K562 (cell line): ENCODE measurements around the gene IP6K1. TPM values are rescaled to one million over a fixed set of nuclear protein-coding genes. Genes with fewer than 3 reads are reported as not detected.

ENCODE experiments used
- ATAC-seq: fragments of 200-7000 bp; cut with Tn5 transposase; 3 replicates; pipeline ENCODE4 v1.9.1; 2020; ENCODE audit warnings: moderate library complexity
- BruUV-seq: library from RNA; stranded (reverse); fragments of 400-500 nt; replicated peaks from 2 replicates; lab custom pipeline; 2021; lab: Mats Ljungman, UMichigan
- CTCF ChIA-PET: fragments of 300-600 bp; formaldehyde crosslinking; extraction: SDS; loops from one replicate; lab custom pipeline; 2021; ENCODE audit warnings: low intra/inter-chr PET ratio; lab: Yijun Ruan, JAX
- POLR2A ChIA-PET: fragments of 300-600, 350-650 bp; sonication (Branson Sonifier 250); formaldehyde crosslinking; extraction: SDS; loops from one replicate; lab custom pipeline; 2021; ENCODE audit warnings: antibody characterized with exemption, inconsistent platforms; lab: Yijun Ruan, JAX
- DNase-seq, 4 experiments: peaks; one replicate each; pipeline versions ENCODE4 v3.0.0 to v3.0.0-alpha.2; 2011 to 2018; ENCODE audit warnings: low spot score in 3 of 4, mixed read lengths in 3 of 4; ENCODE audit errors: extremely low read depth in 1 of 4
- FAIRE-seq: peaks from 2 replicates; lab custom pipeline; 2011; peaks lifted over from hg19 to GRCh38; lab: Jason Lieb, UNC
- H2AFZ ChIP-seq: 2 replicates; pipeline ENCODE4 v1.6.0; 2011; ENCODE audit warnings: low read depth, low read length, control low read depth, inconsistent platforms
- H3K27ac ChIP-seq: fragments of 200-600 bp; 3 replicates; pipeline ENCODE4 v1.8.0; 2011; ENCODE audit warnings: low read depth, mild to moderate bottlenecking, control low read depth, inconsistent platforms, low read length, moderate library complexity, mixed read lengths; ENCODE audit errors: extremely low read depth
- H3K27me3 ChIP-seq, 2 experiments: fragments of 300-600 bp in 1 of 2; 2 replicates in 1 of 2; 3 replicates in 1 of 2; pipeline versions ENCODE4 v1.6.0 to v1.8.0; 2011; ENCODE audit warnings: inconsistent platforms in 2 of 2, low read length in 2 of 2, mild to moderate bottlenecking in 1 of 2, mixed read lengths in 1 of 2, moderate library complexity in 1 of 2; ENCODE audit not compliant: control insufficient read depth in 2 of 2, insufficient read depth in 2 of 2
- H3K36me3 ChIP-seq: fragments of 300-600 bp; 3 replicates; pipeline ENCODE4 v1.8.0; 2011; ENCODE audit warnings: mild to moderate bottlenecking, low read length, inconsistent platforms; ENCODE audit not compliant: control insufficient read depth, insufficient read depth
- H3K4me1 ChIP-seq, 2 experiments: fragments of 200-600 bp in 1 of 2; replicated peaks in 1 of 2; 2 replicates in 1 of 2; 3 replicates in 1 of 2; pipeline versions ENCODE4 v1.5.1 to v1.8.0; 2011; ENCODE audit warnings: inconsistent platforms in 2 of 2, low read length in 2 of 2, mild to moderate bottlenecking in 1 of 2, mixed read lengths in 1 of 2, moderate library complexity in 1 of 2; ENCODE audit not compliant: control insufficient read depth in 2 of 2, insufficient read depth in 2 of 2
- H3K4me2 ChIP-seq: 2 replicates; pipeline ENCODE4 v1.6.1; 2011; ENCODE audit warnings: low read length, control low read depth, inconsistent platforms, mixed read lengths; ENCODE audit not compliant: insufficient read depth
- H3K4me3 ChIP-seq: fragments of 200-600 bp; sonication (generic), shearing (Covaris generic); 2 replicates; pipeline ENCODE4 v1.5.1; 2016; ENCODE audit warnings: control low read depth, inconsistent platforms
- H3K79me2 ChIP-seq: fragments of 200-600 bp; 3 replicates; pipeline ENCODE4 v1.8.0; 2011; ENCODE audit warnings: low read length, inconsistent platforms; ENCODE audit not compliant: control insufficient read depth, insufficient read depth
- H3K9ac ChIP-seq, 2 experiments: 2 replicates each; pipeline versions ENCODE4 v1.6.0 to v1.6.1; 2011; ENCODE audit warnings: low read depth in 2 of 2, low read length in 2 of 2, control low read depth in 1 of 2, inconsistent platforms in 1 of 2, mild to moderate bottlenecking in 1 of 2, mixed read lengths in 1 of 2; ENCODE audit not compliant: insufficient read depth in 1 of 2
- H3K9me1 ChIP-seq: one replicate; pipeline ENCODE4 v1.6.0; 2011; ENCODE audit warnings: inconsistent platforms, mild to moderate bottlenecking, low read length, moderate library complexity; ENCODE audit not compliant: control insufficient read depth, insufficient read depth
- H3K9me3 ChIP-seq: replicated peaks from 2 replicates; pipeline ENCODE4 v1.5.1; 2011; ENCODE audit warnings: low read depth, low read length, inconsistent platforms; ENCODE audit not compliant: control insufficient read depth, insufficient read depth
- H4K20me1 ChIP-seq: replicated peaks from 2 replicates; pipeline ENCODE4 v1.6.1; 2011; ENCODE audit warnings: low read length, inconsistent platforms, mixed read lengths; ENCODE audit not compliant: control insufficient read depth, insufficient read depth
- ARID3A ChIP-seq: IDR thresholded peaks from 2 replicates; pipeline ENCODE4 v1.6.1; 2012; ENCODE audit warnings: low read depth, low read length, improper control_type of control experiment, borderline replicate concordance
- MAFF ChIP-seq: IDR thresholded peaks from 2 replicates; pipeline ENCODE4 v1.6.1; 2012; ENCODE audit warnings: low read length, improper control_type of control experiment
- POLR2G ChIP-seq: fragments of 200-400 bp; formaldehyde crosslinking; IDR thresholded peaks from 2 replicates; pipeline ENCODE4 v1.6.1; 2017; ENCODE audit warnings: low read depth, mild to moderate bottlenecking, antibody characterized with exemption, low read length, moderate library complexity
- YY1 ChIP-seq, 3 experiments: IDR thresholded peaks; 2 replicates each; pipeline ENCODE4 v1.6.1; 2011; ENCODE audit warnings: low read length in 2 of 3, mild to moderate bottlenecking in 2 of 3, moderate library complexity in 2 of 3, borderline replicate concordance in 1 of 3, control low read depth in 1 of 3, low read depth in 1 of 3; ENCODE audit not compliant: insufficient read depth in 3 of 3, insufficient replicate concordance in 2 of 3, control insufficient read depth in 1 of 3, insufficient read length in 1 of 3; ENCODE audit errors: extremely low read depth in 1 of 3
- ZNF644 ChIP-seq: fragments of 200-800 bp; sonication (Bioruptor generic); IDR thresholded peaks from 2 replicates; pipeline ENCODE4 v1.6.1; 2016; ENCODE audit warnings: low read depth, missing genetic modification characterization, missing compliant biosample characterization
- WGBS: fragments of 100-300 bp; shearing (Covaris generic); methylation state at CpG from one replicate; pipeline ENCODE4 v1.1.6; 2016; ENCODE audit warnings: low coverage, mixed read lengths; ENCODE audit not compliant: insufficient coverage; ENCODE audit errors: missing lambda C conversion rate; 5-methylcytosine and 5-hydroxymethylcytosine counted together
- in situ Hi-C: fragments of 300-500 bp; cut with MboI; formaldehyde crosslinking; loops from 4 replicates; pipeline ENCODE4 v1.15.0; 2018; ENCODE audit warnings: inconsistent platforms, mixed read lengths
- intact Hi-C: fragments of 100-400 bp; cut with micrococcal nuclease; formaldehyde crosslinking; loops from 2 replicates; pipeline ENCODE4 v1.14.2; 2022
- polyA plus RNA-seq, 8 experiments: library from polyadenylated mRNA; depleted of rRNA in 4 of 8; stranded (reverse) in 5 of 8; unstranded in 3 of 8; fragments of >200 nt; fragmentation: Nextera tagmentation in 2 of 8; fragmentation: Illumina TruSeq in 1 of 8; extraction: Ambion mirVana in 2 of 8; extraction: Trizol in 1 of 8; gene quantifications; 2 replicates each; pipeline versions ENCODE4 v1.2.1 to v1.2.3, GENCODE V29; 2011 to 2014; ENCODE audit warnings: inconsistent platforms in 1 of 8, missing spikeins in 1 of 8
- total RNA-seq, 7 experiments: library from RNA; depleted of rRNA in 6 of 7; stranded (reverse); fragments of >200 nt in 6 of 7; fragmentation: Illumina TruSeq in 2 of 7; extraction: Trizol in 2 of 7; gene quantifications; 2 replicates each; pipeline versions ENCODE4 v1.2.1 to v1.2.3, GENCODE V29; 2011 to 2021; ENCODE audit warnings: low replicate concordance in 1 of 7
- TF ChIP-seq, protein P1 (sequence below): sonication (generic); formaldehyde crosslinking; IDR thresholded peaks from 2 replicates; pipeline ENCODE4 v1.8.1; 2023; ENCODE audit warnings: mild to moderate bottlenecking, missing genetic modification reagents

The IP6K1 gene
- total and polyA plus RNA-seq, 9 of the 15 experiments (the other 6 are each of a cell fraction or from before 2014, with no cell fraction given) = 0.46 to 29.2 (median 13.1) TPM

DNA sequence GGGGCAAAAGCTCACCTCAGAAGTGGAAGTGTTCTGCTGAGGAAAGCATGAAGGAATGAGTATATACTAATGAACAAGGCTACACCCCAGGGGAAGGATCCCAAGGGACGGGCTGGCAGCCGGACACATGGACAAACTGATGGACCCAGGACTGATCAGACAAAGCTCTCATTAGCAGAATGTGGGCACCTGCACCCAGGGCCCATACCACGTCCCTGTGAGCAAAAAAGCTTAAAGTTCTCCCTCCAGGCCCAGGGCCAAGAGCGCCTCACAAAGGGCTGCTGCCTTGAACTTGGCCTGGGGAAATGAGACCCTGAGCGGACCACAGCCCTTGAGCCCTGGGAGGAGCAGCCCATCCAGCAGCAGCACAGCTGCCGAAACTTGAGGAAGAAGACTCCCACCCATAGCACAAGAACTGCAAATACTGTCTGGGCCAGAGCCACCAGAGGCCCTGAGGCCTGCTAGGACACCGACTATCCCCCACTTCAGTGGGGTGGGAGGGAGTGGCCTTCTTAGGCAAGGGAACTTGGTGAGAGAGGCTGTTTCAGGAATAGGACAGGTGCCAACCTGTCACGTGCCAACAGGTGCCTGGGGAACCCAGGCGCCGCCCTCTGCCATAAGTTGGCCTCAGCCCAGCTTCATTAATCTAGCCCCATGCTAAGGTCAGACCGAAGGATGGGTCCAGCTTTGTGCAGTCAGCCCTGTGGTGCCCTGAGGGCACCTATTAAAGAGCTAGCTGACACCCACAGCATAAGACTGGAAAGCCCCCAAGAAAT, 60.2 kb downstream of the IP6K1 start:
- Histone ChIP-seq H3K4me2 (no peak overlapping the region), H3K9ac (peak overlapping the region in 1 of 2 experiments; percentile 40; a peak in 1 of 4 replicates), H2AFZ (no peak overlapping the region), H4K20me1 (0 out of 2 replicates have a peak, but pooled peaks cover 3% of the 10 kb centered on the region), H3K79me2 (peaks cover 12% of the 10 kb centered on the region), H3K4me1 (peaks cover 2 to 32% of the 10 kb centered on the region in 2 experiments; a peak in 4 of 5 replicates), H3K27me3 (no peaks in the 10 kb centered on the region), H3K27ac (no peak overlapping the region), H3K4me3 (no peak overlapping the region), H3K9me3 (no peaks in the 10 kb centered on the region), H3K36me3 (peaks cover 63% of the 10 kb centered on the region; the same call in 2 of the 3 replicates), H3K9me1 (no peaks in the 10 kb centered on the region)
- DNase-seq = no peak
- BruUV-seq = no TSS peak
- no peak for FAIRE-seq
- 86% methylated on average over 5 of the region's 11 CpGs for WGBS
- in situ Hi-C loops = no loop called here
- ATAC-seq = no peak
- TF ChIP-seq ARID3A (no peak), MAFF (no peak), POLR2G (peak; percentile 38; the same call in 1 of the 2 replicates), YY1 (IDR thresholded peaks at IDR 0.05; ENCODE audit: borderline replicate concordance in 1 of 3, control insufficient read depth in 1 of 3, extremely low read depth in 1 of 3, insufficient read depth in 3 of 3, insufficient read length in 1 of 3, insufficient replicate concordance in 2 of 3, low read depth in 1 of 3, low read length in 2 of 3) (no peak), ZNF644 (no peak)
- TF ChIP-seq, protein P1, sequence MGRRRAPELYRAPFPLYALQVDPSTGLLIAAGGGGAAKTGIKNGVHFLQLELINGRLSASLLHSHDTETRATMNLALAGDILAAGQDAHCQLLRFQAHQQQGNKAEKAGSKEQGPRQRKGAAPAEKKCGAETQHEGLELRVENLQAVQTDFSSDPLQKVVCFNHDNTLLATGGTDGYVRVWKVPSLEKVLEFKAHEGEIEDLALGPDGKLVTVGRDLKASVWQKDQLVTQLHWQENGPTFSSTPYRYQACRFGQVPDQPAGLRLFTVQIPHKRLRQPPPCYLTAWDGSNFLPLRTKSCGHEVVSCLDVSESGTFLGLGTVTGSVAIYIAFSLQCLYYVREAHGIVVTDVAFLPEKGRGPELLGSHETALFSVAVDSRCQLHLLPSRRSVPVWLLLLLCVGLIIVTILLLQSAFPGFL (CRISPR knock-in tag) = no peak
- POLR2A ChIA-PET = interaction anchor here (0.6 to 1.4 kb wide), 3 partner anchors 9 to 47 kb away, joined by 3 read pairs; no protein-coding TSS in a partner anchor
- CTCF ChIA-PET = no interaction called here
- intact Hi-C loops = no loop called here
